Panc1 (cell line): ENCODE measurements around the gene ADPRHL1.

Experiments
- CTCF ChIP-seq: fragments of 450-650 bp; IDR thresholded peaks from 2 replicates; pipeline ENCODE4 v1.5.1; 2017; ENCODE audit warnings: mild to moderate bottlenecking
- REST ChIP-seq, 2 experiments: IDR thresholded peaks; 2 replicates each; pipeline ENCODE4 v1.6.1; 2011 to 2012; ENCODE audit warnings: low read depth in 2 of 2, control low read depth in 1 of 2, low read length in 1 of 2, mild to moderate bottlenecking in 1 of 2, moderate library complexity in 1 of 2; ENCODE audit not compliant: insufficient read depth in 1 of 2

GRCh38 chr13:113441661-113442060 lies 11.6 kb downstream of the ADPRHL1 start:
- TF ChIP-seq REST (IDR thresholded peaks at IDR 0.05; ENCODE audit: insufficient read depth in 1 of 2, low read depth in 2 of 2, low read length in 1 of 2) (no peak), CTCF (no peak)
